HEK293 (cell line): ENCODE measurements around the gene INPP5A.

ENCODE experiments used
- ATF2 ChIP-seq: fragments of 450-650 bp; formaldehyde crosslinking; IDR thresholded peaks from 2 replicates; pipeline ENCODE4 v1.5.1; 2016; ENCODE audit warnings: missing biosample characterization, missing genetic modification characterization, low read depth
- CTCF ChIP-seq: fragments of 450-650 bp; formaldehyde crosslinking; IDR thresholded peaks from 2 replicates; pipeline ENCODE4 v1.5.1; 2016; ENCODE audit warnings: missing biosample characterization, missing genetic modification characterization
- HOXD13 ChIP-seq: sonication (generic); formaldehyde crosslinking; IDR thresholded peaks from 2 replicates; pipeline ENCODE4 v1.8.0; 2022; ENCODE audit warnings: missing genetic modification reagents, borderline replicate concordance
- KLF16 ChIP-seq: fragments of 450-650 bp; formaldehyde crosslinking; IDR thresholded peaks from 2 replicates; pipeline ENCODE4 v1.5.1; 2017; ENCODE audit warnings: missing biosample characterization, missing genetic modification characterization
- KLF7 ChIP-seq: fragments of 450-650 bp; formaldehyde crosslinking; IDR thresholded peaks from 2 replicates; pipeline ENCODE4 v1.5.1; 2016; ENCODE audit warnings: missing biosample characterization, missing genetic modification characterization, borderline replicate concordance
- MEIS1 ChIP-seq: sonication (generic); formaldehyde crosslinking; IDR thresholded peaks from 2 replicates; pipeline ENCODE4 v1.8.1; 2022; ENCODE audit warnings: missing genetic modification reagents, mild to moderate bottlenecking, borderline replicate concordance
- TCF7L2 ChIP-seq: IDR thresholded peaks from 2 replicates; pipeline ENCODE4 v1.6.1; 2011; ENCODE audit warnings: low read depth, mild to moderate bottlenecking, inconsistent platforms, low read length, moderate library complexity, borderline replicate concordance
- ZNF514 ChIP-seq: fragments of 450-650 bp; formaldehyde crosslinking; IDR thresholded peaks from 2 replicates; pipeline ENCODE4 v1.5.1; 2016; ENCODE audit warnings: missing biosample characterization, missing genetic modification characterization
- ZNF645 ChIP-seq: fragments of 450-650 bp; formaldehyde crosslinking; IDR thresholded peaks from 2 replicates; pipeline ENCODE4; 2016; ENCODE audit warnings: missing biosample characterization, missing genetic modification characterization

GRCh38 chr10:132813560-132814468 is 276.2 kb downstream of the INPP5A start:
- TF ChIP-seq CTCF, result no peak
- no peak for TF ChIP-seq HOXD13
- TF ChIP-seq MEIS1 (CRISPR knock-in tag), result no peak
- TF ChIP-seq ZNF514 (tag by site-specific recombination), result no peak
- TF ChIP-seq TCF7L2, result no peak
- TF ChIP-seq ZNF645 (tag by site-specific recombination), result no peak
- no peak for TF ChIP-seq KLF16 (tag by site-specific recombination)
- no peak for TF ChIP-seq KLF7 (tag by site-specific recombination)
- TF ChIP-seq ATF2 (tag by site-specific recombination), result no peak
